ENCODE results near the gene AP1B1.

Gene AP1B1

GRCh38 chr22:29300467-29300806 is 87.9 kb downstream of the AP1B1 start:
- no peak for TF ChIP-seq CTCF (IDR thresholded peaks at IDR 0.05; ENCODE audit: low read depth, low read length, missing control alignments)
- DNase-seq (ENCODE audit: low read depth) = no peak

GRCh38 chr22:29299136-29299900 is 89.1 kb downstream of the AP1B1 start:
- no peak for TF ChIP-seq CTCF (IDR thresholded peaks at IDR 0.05; ENCODE audit: low read depth, low read length, missing control alignments)
- no peak for DNase-seq (ENCODE audit: low read depth)
- H3K4me3 ChIP-seq (ENCODE audit: low read depth, low read length) = no peak overlapping the region

More at GRCh38 chr22:29300467-29300806, 87.9 kb downstream of the AP1B1 start:
- H3K4me3 ChIP-seq (ENCODE audit: low read depth, low read length) = no peak overlapping the region

GRCh38 chr22:29298641-29299040 is 89.7 kb downstream of the AP1B1 start:
- DNase-seq (ENCODE audit: low read depth) = no peak
- TF ChIP-seq CTCF (IDR thresholded peaks at IDR 0.05; ENCODE audit: low read depth, low read length, missing control alignments) = no peak
- no peak overlapping the region for H3K4me3 ChIP-seq (ENCODE audit: low read depth, low read length)

- H3K4me3 ChIP-seq (ENCODE audit: low read depth, low read length) = no peak overlapping the region
- no peak for DNase-seq (ENCODE audit: low read depth)
- no peak for TF ChIP-seq CTCF (IDR thresholded peaks at IDR 0.05; ENCODE audit: low read depth, low read length, missing control alignments)
Measured at GRCh38 chr22:29292379-29292778, 96.0 kb downstream of the AP1B1 start.

GRCh38 chr22:29291215-29291614 is 97.2 kb downstream of the AP1B1 start:
- DNase-seq (ENCODE audit: low read depth) = no peak
- H3K4me3 ChIP-seq (ENCODE audit: low read depth, low read length) = no peak overlapping the region
- TF ChIP-seq CTCF (IDR thresholded peaks at IDR 0.05; ENCODE audit: low read depth, low read length, missing control alignments) = no peak

GRCh38 chr22:29290061-29290460 is 98.3 kb downstream of the AP1B1 start:
- no peak overlapping the region for H3K4me3 ChIP-seq (ENCODE audit: low read depth, low read length)
- no peak for DNase-seq (ENCODE audit: low read depth)
- no peak for TF ChIP-seq CTCF (IDR thresholded peaks at IDR 0.05; ENCODE audit: low read depth, low read length, missing control alignments)

GRCh38 chr22:29288837-29289236 is 99.5 kb downstream of the AP1B1 start:
- TF ChIP-seq CTCF (IDR thresholded peaks at IDR 0.05; ENCODE audit: low read depth, low read length, missing control alignments) = no peak
- H3K4me3 ChIP-seq (ENCODE audit: low read depth, low read length) = no peak overlapping the region
- no peak for DNase-seq (ENCODE audit: low read depth)
